ENCODE data around the gene SLC35F6.

The SLC35F6 gene

DNA sequence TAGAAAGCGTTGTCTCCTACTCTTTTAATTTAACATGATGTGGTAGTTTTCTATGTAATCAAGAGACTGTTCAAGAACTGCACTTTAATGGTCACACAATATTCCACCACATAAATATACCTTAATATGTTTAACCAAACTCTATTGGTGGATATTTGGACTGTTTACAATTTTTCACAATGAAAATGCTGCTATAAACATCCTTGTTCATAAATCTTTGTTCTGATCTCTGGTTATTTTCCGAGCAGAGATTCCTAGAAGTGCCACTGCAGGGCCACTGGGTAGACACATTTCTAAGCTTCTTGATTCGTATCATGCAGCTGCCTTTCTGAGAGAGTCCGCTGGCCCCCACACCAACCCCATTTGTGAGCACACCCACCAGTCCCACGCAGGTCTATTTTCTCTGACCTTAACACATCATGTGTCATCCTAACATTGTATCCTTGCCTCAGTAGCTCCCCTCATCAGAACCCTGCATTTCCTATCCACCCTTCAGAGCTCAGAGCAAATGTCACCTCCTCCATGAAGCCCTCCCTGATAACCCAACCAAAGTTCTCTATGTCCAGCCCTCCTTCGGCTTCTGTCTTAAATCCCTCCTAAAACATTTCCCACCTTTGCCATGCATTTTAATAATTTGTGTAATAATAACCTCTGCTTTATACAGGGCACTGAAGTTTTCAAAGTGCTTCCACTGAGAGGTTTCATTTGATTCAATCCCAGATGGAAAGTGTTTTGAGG lies 45.0 kb upstream of the SLC35F6 start:
- Histone ChIP-seq H3K27me3 (no peaks in the 10 kb centered on the region), H3K36me3 (no peaks in the 10 kb centered on the region), H3K4me3 (ENCODE audit: low read depth, low read length) (no peak overlapping the region), H3K4me1 (peaks cover 43% of the 10 kb centered on the region), H3K9me3 (no peaks in the 10 kb centered on the region)
- no peak for DNase-seq
- TF ChIP-seq, protein P1, sequence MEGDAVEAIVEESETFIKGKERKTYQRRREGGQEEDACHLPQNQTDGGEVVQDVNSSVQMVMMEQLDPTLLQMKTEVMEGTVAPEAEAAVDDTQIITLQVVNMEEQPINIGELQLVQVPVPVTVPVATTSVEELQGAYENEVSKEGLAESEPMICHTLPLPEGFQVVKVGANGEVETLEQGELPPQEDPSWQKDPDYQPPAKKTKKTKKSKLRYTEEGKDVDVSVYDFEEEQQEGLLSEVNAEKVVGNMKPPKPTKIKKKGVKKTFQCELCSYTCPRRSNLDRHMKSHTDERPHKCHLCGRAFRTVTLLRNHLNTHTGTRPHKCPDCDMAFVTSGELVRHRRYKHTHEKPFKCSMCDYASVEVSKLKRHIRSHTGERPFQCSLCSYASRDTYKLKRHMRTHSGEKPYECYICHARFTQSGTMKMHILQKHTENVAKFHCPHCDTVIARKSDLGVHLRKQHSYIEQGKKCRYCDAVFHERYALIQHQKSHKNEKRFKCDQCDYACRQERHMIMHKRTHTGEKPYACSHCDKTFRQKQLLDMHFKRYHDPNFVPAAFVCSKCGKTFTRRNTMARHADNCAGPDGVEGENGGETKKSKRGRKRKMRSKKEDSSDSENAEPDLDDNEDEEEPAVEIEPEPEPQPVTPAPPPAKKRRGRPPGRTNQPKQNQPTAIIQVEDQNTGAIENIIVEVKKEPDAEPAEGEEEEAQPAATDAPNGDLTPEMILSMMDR (IDR thresholded peaks at IDR 0.05; ENCODE audit: low read depth, low read length) = no peak

DNA sequence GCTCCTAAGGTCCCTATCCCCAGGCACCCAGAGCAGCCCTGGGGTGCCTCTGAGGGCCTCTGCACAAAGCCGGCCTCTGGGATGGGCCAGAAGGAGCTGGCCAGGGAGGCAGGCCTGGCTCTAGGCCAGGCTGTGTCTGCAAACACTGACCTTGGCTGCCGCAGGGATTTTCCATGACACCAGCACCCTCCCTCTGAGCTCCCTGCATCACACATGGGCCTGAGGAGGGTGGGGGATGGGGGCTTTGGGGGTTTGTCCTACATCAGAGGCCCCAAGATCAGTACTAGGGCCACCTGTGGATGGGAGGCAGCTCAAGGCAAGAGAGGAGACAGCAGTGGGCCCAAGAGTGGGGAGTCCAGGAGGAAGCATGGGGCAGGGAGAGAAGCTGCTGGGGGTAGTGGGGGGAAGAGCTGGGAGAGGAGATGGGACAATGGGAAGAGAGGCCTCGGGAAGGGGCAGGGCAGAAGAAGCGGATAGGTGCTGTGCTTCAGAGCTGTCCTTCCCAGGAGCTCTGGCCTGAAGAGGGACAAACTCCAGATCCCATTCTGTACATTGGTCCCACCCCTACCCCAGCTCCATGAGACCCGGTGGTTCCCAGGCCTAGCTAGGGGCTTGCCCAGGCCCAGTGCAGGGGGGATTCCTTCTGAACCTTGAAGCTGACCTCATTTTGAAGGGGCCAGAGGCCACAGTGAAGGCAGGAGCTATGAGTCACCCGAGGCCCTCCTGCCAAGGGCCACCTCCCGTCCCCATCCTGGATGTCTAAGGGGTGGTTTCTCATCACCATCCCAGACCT lies 43.6 kb upstream of the SLC35F6 start:
- no peaks in the 10 kb centered on the region for H3K36me3 ChIP-seq
- no peaks in the 10 kb centered on the region for H3K9me3 ChIP-seq
- TF ChIP-seq, protein P1 (IDR thresholded peaks at IDR 0.05; ENCODE audit: low read depth, low read length) = no peak
- H3K4me1 ChIP-seq = peaks cover 48% of the 10 kb centered on the region
- peak; percentile 90 for DNase-seq
- H3K27me3 ChIP-seq = no peaks in the 10 kb centered on the region
- H3K4me3 ChIP-seq (ENCODE audit: low read depth, low read length) = 0 out of 2 replicates have a peak overlapping the region, but pooled peaks have one; percentile 10

DNA sequence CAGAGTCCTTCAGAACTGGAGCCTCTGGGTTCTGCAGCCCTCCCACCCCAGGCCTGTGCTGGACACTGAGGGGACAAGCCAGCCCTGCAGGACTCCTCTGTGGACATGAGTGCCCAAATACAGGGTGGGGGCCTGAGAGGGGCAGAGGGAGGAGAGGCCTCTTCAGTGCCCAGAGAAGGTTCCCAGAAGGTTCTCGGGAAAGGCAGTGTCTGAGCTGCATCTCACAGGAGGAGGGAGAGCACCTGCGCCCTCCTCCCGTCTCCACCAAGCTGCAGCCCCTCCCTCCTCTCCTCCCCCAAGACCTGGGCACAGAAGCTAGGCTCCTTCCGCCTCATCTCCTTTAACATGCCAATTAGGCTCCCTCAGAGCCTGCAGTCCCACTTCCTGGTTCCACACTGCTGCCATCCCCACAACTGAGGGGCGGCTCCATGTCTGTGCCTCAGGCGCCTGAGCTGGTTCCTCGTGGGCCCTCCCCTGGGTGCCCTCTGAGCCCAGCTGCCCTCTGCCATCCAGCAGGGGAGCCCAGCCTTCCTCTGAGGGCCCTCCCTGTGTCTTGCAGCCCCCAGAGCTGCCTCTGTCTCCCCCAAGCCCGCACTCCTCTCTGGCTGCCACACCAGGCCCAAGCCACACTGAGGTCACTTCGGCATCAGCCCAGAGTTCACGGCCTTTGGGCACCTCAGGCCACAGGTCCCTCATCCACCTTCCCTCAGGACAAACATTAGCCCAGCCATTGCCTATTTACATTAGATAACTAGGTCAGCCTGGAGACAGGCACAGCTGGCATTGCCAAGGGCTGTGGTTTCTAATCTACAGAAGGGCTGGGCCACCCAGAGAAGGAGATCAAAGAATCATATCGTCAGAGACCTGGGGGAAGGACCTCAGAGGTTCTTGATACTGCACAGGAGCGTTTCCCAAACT lies 42.7 kb upstream of the SLC35F6 start:
- H3K27me3 ChIP-seq = no peaks in the 10 kb centered on the region
- H3K36me3 ChIP-seq = no peaks in the 10 kb centered on the region

DNA sequence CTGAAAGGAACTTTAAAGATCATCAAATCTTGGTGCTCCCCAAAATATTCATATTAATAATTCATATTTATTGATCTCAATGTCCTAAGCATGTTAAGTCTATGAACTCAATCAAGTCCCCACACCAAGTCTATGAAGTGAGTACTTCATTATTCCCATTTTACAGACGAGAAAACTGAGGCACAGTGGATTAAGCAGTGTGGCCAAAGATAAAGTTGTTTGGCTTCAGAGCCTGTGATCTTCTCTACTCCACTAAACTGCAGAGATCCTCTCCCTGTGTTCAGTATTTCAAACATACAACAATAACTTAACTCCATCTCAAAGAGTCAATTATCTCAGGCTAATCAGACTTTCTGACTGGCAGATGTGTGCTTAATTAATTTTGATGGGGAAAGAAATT lies 41.8 kb upstream of the SLC35F6 start:
- no peaks in the 10 kb centered on the region for H3K9me3 ChIP-seq
- TF ChIP-seq, protein P1 (IDR thresholded peaks at IDR 0.05; ENCODE audit: low read depth, low read length) = no peak
- H3K4me3 ChIP-seq (ENCODE audit: low read depth, low read length) = no peak overlapping the region
- H3K36me3 ChIP-seq = peaks cover 5% of the 10 kb centered on the region
- H3K27me3 ChIP-seq = no peaks in the 10 kb centered on the region
- DNase-seq = no peak
- H3K4me1 ChIP-seq = peaks cover 45% of the 10 kb centered on the region

More for the DNA sequence above, 42.7 kb upstream of the SLC35F6 start:
- H3K9me3 ChIP-seq = no peaks in the 10 kb centered on the region
- TF ChIP-seq, protein P1 (IDR thresholded peaks at IDR 0.05; ENCODE audit: low read depth, low read length) = no peak
- no peak overlapping the region for H3K4me3 ChIP-seq (ENCODE audit: low read depth, low read length)
- peaks cover 48% of the 10 kb centered on the region for H3K4me1 ChIP-seq
- no peak for DNase-seq

DNA sequence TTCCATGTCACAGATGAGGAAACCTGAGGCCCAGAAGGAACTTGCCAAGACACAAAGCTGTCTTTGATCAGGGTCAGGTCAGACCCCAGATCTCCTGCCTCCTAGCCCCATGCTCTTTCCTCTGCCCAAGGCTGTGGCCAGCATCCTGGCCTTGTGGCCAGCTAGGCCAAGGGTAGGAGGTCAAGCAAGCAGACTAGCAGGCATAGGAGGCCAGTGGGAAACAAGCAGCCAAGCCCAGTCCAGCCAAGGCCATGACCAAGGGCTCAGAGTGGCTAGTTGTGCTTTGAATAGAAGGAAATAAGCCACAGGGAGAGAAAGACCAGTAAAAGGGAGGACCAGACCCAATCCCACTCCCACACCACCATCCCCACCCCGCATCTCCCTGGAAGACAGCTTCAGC lies 41.2 kb upstream of the SLC35F6 start:
- Histone ChIP-seq H3K9me3 (no peaks in the 10 kb centered on the region), H3K27me3 (no peaks in the 10 kb centered on the region), H3K36me3 (peaks cover 11% of the 10 kb centered on the region), H3K4me1 (peaks cover 45% of the 10 kb centered on the region), H3K4me3 (ENCODE audit: low read depth, low read length) (no peak overlapping the region)
- no peak for DNase-seq
- TF ChIP-seq, protein P1 (IDR thresholded peaks at IDR 0.05; ENCODE audit: low read depth, low read length) = no peak

Data from BE2C (cell line).